SK-N-MC (cell line): ENCODE measurements around the gene ZNF516.

ENCODE experiments used
- EZH2 ChIP-seq: fragments of 200-600 bp; sonication (generic); IDR thresholded peaks from one replicate; pipeline ENCODE4 v1.6.1; 2017; ENCODE audit warnings: antibody characterized with exemption
- POLR2AphosphoS5 ChIP-seq: IDR thresholded peaks from 2 replicates; pipeline ENCODE4 v1.6.1; 2012; ENCODE audit warnings: mild to moderate bottlenecking, low read depth, low read length, borderline replicate concordance

DNA sequence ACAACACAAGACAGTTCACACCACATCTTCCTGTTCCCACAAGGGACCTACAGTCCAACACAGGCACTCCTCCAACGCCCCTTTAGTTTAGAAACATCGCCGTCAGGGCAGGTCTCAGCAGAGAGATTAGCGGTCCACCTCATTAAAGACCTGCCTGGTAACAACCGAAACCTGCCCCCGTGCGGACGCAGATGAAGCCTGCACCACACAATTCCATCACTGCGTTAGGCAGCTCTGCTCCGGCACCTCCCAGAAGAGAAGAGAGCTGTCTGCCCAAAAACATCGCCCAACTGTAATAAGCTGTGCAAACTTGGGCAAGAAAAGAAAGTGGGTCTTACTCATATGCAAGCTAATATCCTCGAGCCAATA lies 32.7 kb downstream of the ZNF516 start:
- TF ChIP-seq EZH2 (no peak), POLR2AphosphoS5 (no peak)
